Measurements from ENCODE around the gene RTTN.

RTTN gene

GRCh38 chr18:70197026-70197425 lies 8.5 kb downstream of the RTTN start:
- DNase-seq, result no peak

GRCh38 chr18:70195852-70196434 lies 9.5 kb downstream of the RTTN start:
- no peak for DNase-seq

GRCh38 chr18:70195014-70195614 lies 10.4 kb downstream of the RTTN start:
- no peak for DNase-seq

- DNase-seq, result no peak
These were observed 11.1 kb downstream of the RTTN start for GRCh38 chr18:70194227-70194890.

GRCh38 chr18:70190529-70190928 lies 15.0 kb downstream of the RTTN start:
- DNase-seq, result no peak

GRCh38 chr18:70188113-70188512 lies 17.4 kb downstream of the RTTN start:
- no peak for DNase-seq

GRCh38 chr18:70183441-70183840 lies 22.0 kb downstream of the RTTN start:
- no peak for DNase-seq

- DNase-seq, result no peak
These were observed 22.9 kb downstream of the RTTN start for GRCh38 chr18:70182548-70182947.

- DNase-seq, result no peak
These were observed 23.8 kb downstream of the RTTN start for GRCh38 chr18:70181725-70182124.

- no peak for DNase-seq
These were observed 24.5 kb downstream of the RTTN start for GRCh38 chr18:70181015-70181414.

GRCh38 chr18:70176537-70176936 lies 28.9 kb downstream of the RTTN start:
- DNase-seq, result no peak

GRCh38 chr18:70175216-70175615 lies 30.3 kb downstream of the RTTN start:
- no peak for DNase-seq

- no peak for DNase-seq
These were observed 33.3 kb downstream of the RTTN start for GRCh38 chr18:70172225-70172624.

GRCh38 chr18:70169747-70170146 lies 35.7 kb downstream of the RTTN start:
- no peak for DNase-seq

- DNase-seq, result no peak
These were observed 38.8 kb downstream of the RTTN start for GRCh38 chr18:70166668-70167067.

GRCh38 chr18:70165936-70166335 lies 39.6 kb downstream of the RTTN start:
- DNase-seq, result no peak

- no peak for DNase-seq
These were observed 45.3 kb downstream of the RTTN start for GRCh38 chr18:70160073-70160678.

GRCh38 chr18:70158992-70159717 lies 46.3 kb downstream of the RTTN start:
- no peak for DNase-seq

GRCh38 chr18:70156886-70157285 lies 48.6 kb downstream of the RTTN start:
- no peak for DNase-seq

GRCh38 chr18:70154591-70155194 lies 50.8 kb downstream of the RTTN start:
- no peak for DNase-seq

- DNase-seq, result no peak
These were observed 53.9 kb downstream of the RTTN start for GRCh38 chr18:70151614-70152013.

- no peak for DNase-seq
These were observed 55.7 kb downstream of the RTTN start for GRCh38 chr18:70149616-70150301.

All from stimulated activated CD4-positive, alpha-beta T cell treated with anti-CD3 and anti-CD28 coated beads, Interleukin-2, amount 100 ng/mL, for 48 hours (primary cell).